BLaER1 (cell line): Measurements from ENCODE around the gene NFAM1.

ENCODE experiments used
- H3K27ac ChIP-seq: shearing (Covaris generic); formaldehyde crosslinking; 2 replicates; pipeline ENCODE4 v1.8.1; 2022
- H3K27me3 ChIP-seq: shearing (Covaris generic); formaldehyde crosslinking; 2 replicates; pipeline ENCODE4 v1.8.1; 2022
- H3K36me3 ChIP-seq: shearing (Covaris generic); formaldehyde crosslinking; 2 replicates; pipeline ENCODE4 v1.8.1; 2022
- H3K4me1 ChIP-seq: shearing (Covaris generic); formaldehyde crosslinking; 2 replicates; pipeline ENCODE4 v1.8.1; 2022
- H3K4me2 ChIP-seq: shearing (Covaris generic); formaldehyde crosslinking; 2 replicates; pipeline ENCODE4 v1.8.1; 2022
- H3K4me3 ChIP-seq: shearing (Covaris generic); formaldehyde crosslinking; 2 replicates; pipeline ENCODE4 v1.8.1; 2022
- H3K9ac ChIP-seq: shearing (Covaris generic); formaldehyde crosslinking; 2 replicates; pipeline ENCODE4 v1.8.1; 2022
- H3K9me3 ChIP-seq: shearing (Covaris generic); formaldehyde crosslinking; 2 replicates; pipeline ENCODE4 v1.8.1; 2022
- H4K20me1 ChIP-seq: shearing (Covaris generic); formaldehyde crosslinking; 2 replicates; pipeline ENCODE4 v1.8.1; 2022
- Cebpa-rat ChIP-seq: shearing (Covaris generic); IDR thresholded peaks from 2 replicates; pipeline ENCODE4 v1.8.1; 2022

NFAM1 gene

GRCh38 chr22:42332089-42332488, 100.1 kb downstream of the NFAM1 start:
- Histone ChIP-seq H3K36me3 (no peaks in the 10 kb centered on the region), H3K9ac (no peak overlapping the region), H3K27ac (no peak overlapping the region), H4K20me1 (peaks cover 73% of the 10 kb centered on the region), H3K4me3 (no peak overlapping the region), H3K27me3 (no peaks in the 10 kb centered on the region), H3K9me3 (no peaks in the 10 kb centered on the region), H3K4me1 (peaks cover 99% of the 10 kb centered on the region), H3K4me2 (peak overlapping the region; percentile 98)
- no peak for TF ChIP-seq Cebpa-rat

DNA sequence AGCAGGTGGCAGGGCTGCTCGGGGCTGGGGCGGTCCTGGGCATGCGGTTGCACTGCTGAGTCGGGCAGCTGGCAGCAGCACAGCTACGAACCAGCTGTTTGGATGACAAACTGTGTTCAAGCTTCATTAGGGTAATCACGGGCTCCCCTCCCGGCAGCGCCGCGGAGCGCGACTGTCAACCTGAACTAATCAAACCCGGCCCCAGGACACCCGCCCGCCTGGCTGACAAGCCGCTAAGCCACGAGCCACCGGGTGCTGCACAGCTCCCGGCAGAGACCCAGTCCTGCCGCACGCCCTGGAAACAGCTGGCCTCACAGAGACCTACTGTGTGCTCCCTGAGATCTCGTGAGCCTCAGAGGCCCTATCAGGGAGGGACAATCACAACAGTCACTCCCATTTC, 101.2 kb downstream of the NFAM1 start:
- peaks cover 99% of the 10 kb centered on the region for H3K4me1 ChIP-seq
- no peak overlapping the region for H3K9ac ChIP-seq
- H3K27me3 ChIP-seq, result no peaks in the 10 kb centered on the region
- H3K4me2 ChIP-seq, result peak overlapping the region; percentile 98
- no peak overlapping the region for H3K4me3 ChIP-seq
- no peaks in the 10 kb centered on the region for H3K9me3 ChIP-seq
- peaks cover 84% of the 10 kb centered on the region for H4K20me1 ChIP-seq
- H3K36me3 ChIP-seq, result no peaks in the 10 kb centered on the region
- no peak for TF ChIP-seq Cebpa-rat
- H3K27ac ChIP-seq, result peak overlapping the region; percentile 37; the same call in 1 of the 2 replicates
